Keratinocyte (primary cell): ENCODE results near the gene ANKS1B. TPM values are rescaled to one million over a fixed set of nuclear protein-coding genes. Genes with fewer than 3 reads are reported as not detected.

ENCODE experiments used
- DNase-seq: peaks from one replicate; pipeline ENCODE4 v3.0.0-alpha.2; 2011; ENCODE audit warnings: low read depth, missing footprints, low spot score
- FAIRE-seq: peaks from 2 replicates; lab custom pipeline; 2011; peaks lifted over from hg19 to GRCh38; lab: Jason Lieb, UNC
- H2AFZ ChIP-seq: 2 replicates; pipeline ENCODE4 v1.6.0; 2012; ENCODE audit warnings: low read length, control low read depth, inconsistent platforms; ENCODE audit not compliant: control insufficient read depth
- H3K27ac ChIP-seq: 2 replicates; pipeline ENCODE4 v1.5.1; 2011; ENCODE audit warnings: low read length; ENCODE audit not compliant: control insufficient read depth, insufficient read depth
- H3K27me3 ChIP-seq: 3 replicates; pipeline ENCODE4 v1.6.0; 2011; ENCODE audit warnings: low read length; ENCODE audit not compliant: control insufficient read depth, insufficient read depth; ENCODE audit errors: extremely low read depth
- H3K36me3 ChIP-seq, 2 experiments: 2 replicates in 1 of 2; 3 replicates in 1 of 2; pipeline ENCODE4 v1.5.1; 2011; ENCODE audit warnings: low read length in 2 of 2, mild to moderate bottlenecking in 1 of 2; ENCODE audit not compliant: control insufficient read depth in 2 of 2, insufficient read depth in 2 of 2; ENCODE audit errors: extremely low read depth in 1 of 2
- H3K4me1 ChIP-seq: 3 replicates; pipeline ENCODE4 v1.5.1; 2011; ENCODE audit warnings: low read length; ENCODE audit not compliant: control insufficient read depth, insufficient read depth; ENCODE audit errors: extremely low read depth
- H3K4me2 ChIP-seq: 3 replicates; pipeline ENCODE4 v1.6.0; 2011; ENCODE audit warnings: low read depth, low read length; ENCODE audit not compliant: control insufficient read depth, insufficient read depth; ENCODE audit errors: extremely low read depth
- H3K4me3 ChIP-seq, 3 experiments: fragments of 200-600 bp in 1 of 3; sonication (generic) in 1 of 3; 2 replicates in 2 of 3; 3 replicates in 1 of 3; pipeline ENCODE4 v1.5.1; 2011 to 2016; ENCODE audit warnings: low read length in 3 of 3, mild to moderate bottlenecking in 3 of 3, control low read depth in 2 of 3, inconsistent platforms in 1 of 3, low read depth in 1 of 3, mixed read lengths in 1 of 3, mixed run types in 1 of 3, moderate library complexity in 1 of 3; ENCODE audit not compliant: control insufficient read depth in 2 of 3, insufficient read depth in 2 of 3; ENCODE audit errors: extremely low read depth in 1 of 3
- H3K79me2 ChIP-seq: 2 replicates; pipeline ENCODE4 v1.6.0; 2012; ENCODE audit warnings: low read length; ENCODE audit not compliant: control insufficient read depth, insufficient read depth
- H3K9ac ChIP-seq: 3 replicates; pipeline ENCODE4 v1.6.0; 2011; ENCODE audit warnings: low read length; ENCODE audit not compliant: control insufficient read depth, insufficient read depth; ENCODE audit errors: extremely low read depth
- H3K9me1 ChIP-seq: 3 replicates; pipeline ENCODE4 v1.6.0; 2011; ENCODE audit warnings: low read length; ENCODE audit not compliant: control insufficient read depth, insufficient read depth; ENCODE audit errors: extremely low read depth
- H3K9me3 ChIP-seq: 2 replicates; pipeline ENCODE4 v1.5.1; 2012; ENCODE audit warnings: low read depth, low read length; ENCODE audit not compliant: control insufficient read depth
- H4K20me1 ChIP-seq: 3 replicates; pipeline ENCODE4 v1.6.0; 2011; ENCODE audit warnings: low read length; ENCODE audit not compliant: control insufficient read depth, insufficient read depth; ENCODE audit errors: extremely low read depth
- EZH2 ChIP-seq: IDR thresholded peaks from one replicate; pipeline ENCODE4 v1.6.1; 2012; ENCODE audit warnings: inconsistent platforms, mild to moderate bottlenecking, low read length, moderate library complexity
- dilution Hi-C: fragments of 300-500 bp; cut with MboI; formaldehyde crosslinking; loops from one replicate; pipeline ENCODE4 v1.7.0; 2020; ENCODE audit warnings: low sequenced_read_pairs; ENCODE audit not compliant: extremely low pct_ligation_motif_present
- polyA plus RNA-seq, 5 experiments: library from polyadenylated mRNA; depleted of rRNA in 3 of 5; stranded (reverse) in 3 of 5; stranded (forward) in 1 of 5; unstranded in 1 of 5; fragments of >200 nt; gene quantifications; 1 replicate in 1 of 5; 2 replicates in 3 of 5; 3 replicates in 1 of 5; pipeline versions ENCODE4 v1.2.1 to v1.2.3, GENCODE V29; 2011 to 2012; ENCODE audit warnings: missing spikeins in 2 of 5, low read depth in 1 of 5, low replicate concordance in 1 of 5
- TF ChIP-seq, protein P1 (sequence below), 3 experiments: IDR thresholded peaks in 1 of 3; conservative IDR thresholded peaks in 1 of 3; optimal IDR thresholded peaks in 1 of 3; 2 replicates in 2 of 3; 3 replicates in 1 of 3; pipeline versions ENCODE3 to v1.5.1; 2011; ENCODE audit warnings: low read length in 3 of 3, mild to moderate bottlenecking in 3 of 3, moderate library complexity in 2 of 3, control low read depth in 1 of 3, inconsistent platforms in 1 of 3; ENCODE audit not compliant: insufficient read depth in 2 of 3; ENCODE audit errors: extremely low read depth in 1 of 3

Gene ANKS1B
- polyA plus RNA-seq, 1 donor (not counting 4 experiments of a cell fraction or from before 2014, with no cell fraction given) = not detected

GRCh38 chr12:99201906-99202645, 782.7 kb downstream of the ANKS1B start:
- FAIRE-seq = no peak
- H3K27ac ChIP-seq = no peak overlapping the region
- no peak overlapping the region for H2AFZ ChIP-seq
- no peak for DNase-seq
- H3K9me3 ChIP-seq = no peaks in the 10 kb centered on the region
- TF ChIP-seq, protein P1, sequence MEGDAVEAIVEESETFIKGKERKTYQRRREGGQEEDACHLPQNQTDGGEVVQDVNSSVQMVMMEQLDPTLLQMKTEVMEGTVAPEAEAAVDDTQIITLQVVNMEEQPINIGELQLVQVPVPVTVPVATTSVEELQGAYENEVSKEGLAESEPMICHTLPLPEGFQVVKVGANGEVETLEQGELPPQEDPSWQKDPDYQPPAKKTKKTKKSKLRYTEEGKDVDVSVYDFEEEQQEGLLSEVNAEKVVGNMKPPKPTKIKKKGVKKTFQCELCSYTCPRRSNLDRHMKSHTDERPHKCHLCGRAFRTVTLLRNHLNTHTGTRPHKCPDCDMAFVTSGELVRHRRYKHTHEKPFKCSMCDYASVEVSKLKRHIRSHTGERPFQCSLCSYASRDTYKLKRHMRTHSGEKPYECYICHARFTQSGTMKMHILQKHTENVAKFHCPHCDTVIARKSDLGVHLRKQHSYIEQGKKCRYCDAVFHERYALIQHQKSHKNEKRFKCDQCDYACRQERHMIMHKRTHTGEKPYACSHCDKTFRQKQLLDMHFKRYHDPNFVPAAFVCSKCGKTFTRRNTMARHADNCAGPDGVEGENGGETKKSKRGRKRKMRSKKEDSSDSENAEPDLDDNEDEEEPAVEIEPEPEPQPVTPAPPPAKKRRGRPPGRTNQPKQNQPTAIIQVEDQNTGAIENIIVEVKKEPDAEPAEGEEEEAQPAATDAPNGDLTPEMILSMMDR (optimal IDR thresholded peaks at IDR 0.05 in 1 of 3, IDR thresholded peaks at IDR 0.05 in 1 of 3, conservative IDR thresholded peaks at IDR 0.05 in 1 of 3; ENCODE audit: extremely low read depth in 1 of 3, insufficient read depth in 2 of 3, low read length in 3 of 3) = no peak
- H3K9ac ChIP-seq = no peak overlapping the region
- H3K36me3 ChIP-seq = no peaks in the 10 kb centered on the region
- H3K79me2 ChIP-seq = no peaks in the 10 kb centered on the region
- H3K4me1 ChIP-seq = peaks cover 8% of the 10 kb centered on the region
- H3K9me1 ChIP-seq = no peaks in the 10 kb centered on the region
- dilution Hi-C loops = no loop called here
- H3K4me2 ChIP-seq = no peak overlapping the region
- no peaks in the 10 kb centered on the region for H3K27me3 ChIP-seq
- no peaks in the 10 kb centered on the region for H4K20me1 ChIP-seq
- no peak overlapping the region for H3K4me3 ChIP-seq

- H3K9ac ChIP-seq = no peak overlapping the region
- H3K4me1 ChIP-seq = peaks cover 8% of the 10 kb centered on the region
- no peaks in the 10 kb centered on the region for H3K9me1 ChIP-seq
- H3K4me3 ChIP-seq = no peak overlapping the region
- H3K9me3 ChIP-seq = no peaks in the 10 kb centered on the region
- no peaks in the 10 kb centered on the region for H3K27me3 ChIP-seq
- H3K36me3 ChIP-seq = no peaks in the 10 kb centered on the region
- peak overlapping the region; percentile 95 for H2AFZ ChIP-seq
- no peaks in the 10 kb centered on the region for H3K79me2 ChIP-seq
- TF ChIP-seq EZH2 = no peak
- TF ChIP-seq, protein P1 (optimal IDR thresholded peaks at IDR 0.05 in 1 of 3, IDR thresholded peaks at IDR 0.05 in 1 of 3, conservative IDR thresholded peaks at IDR 0.05 in 1 of 3; ENCODE audit: extremely low read depth in 1 of 3, insufficient read depth in 2 of 3, low read length in 3 of 3) = no peak
- dilution Hi-C loops = no loop called here
- H3K27ac ChIP-seq = no peak overlapping the region
- no peaks in the 10 kb centered on the region for H4K20me1 ChIP-seq
- DNase-seq (no peak), FAIRE-seq (peak; percentile 17)
- H3K4me2 ChIP-seq = peak overlapping the region; percentile 63
Observed at GRCh38 chr12:99200711-99201384, 783.9 kb downstream of the ANKS1B start.
